Testis (tissue), 3 donors: ENCODE measurements around the gene GCNT2. TPM values are rescaled to one million over a fixed set of nuclear protein-coding genes. Genes with fewer than 3 reads are reported as not detected.

Source experiments
- DNase-seq: peaks from one replicate; pipeline ENCODE4 v3.0.0-alpha.2; 2019
- H3K27ac ChIP-seq, 2 donors: fragments of 200-600 bp; sonication (generic); one replicate each; pipeline ENCODE4 v1.5.1; 2019
- H3K27me3 ChIP-seq: fragments of 200-600 bp; sonication (generic); one replicate; pipeline ENCODE4 v1.5.1; 2019
- H3K36me3 ChIP-seq: fragments of 200-600 bp; sonication (generic); one replicate; pipeline ENCODE4 v1.5.1; 2017; ENCODE audit warnings: low read depth; ENCODE audit errors: missing control alignments
- H3K4me1 ChIP-seq: fragments of 200-600 bp; sonication (generic); one replicate; pipeline ENCODE4 v1.5.1; 2019
- H3K4me3 ChIP-seq, 2 donors: fragments of 200-600 bp; sonication (generic); one replicate each; pipeline ENCODE4 v1.5.1; 2017 to 2019
- H3K9me3 ChIP-seq: fragments of 200-600 bp; sonication (generic); one replicate; pipeline ENCODE4 v1.5.1; 2017
- POLR2A ChIP-seq: fragments of 450-650 bp; IDR thresholded peaks from one replicate; pipeline ENCODE4 v1.6.1; 2017; ENCODE audit warnings: antibody characterized with exemption, mild to moderate bottlenecking, moderate library complexity
- WGBS, 2 donors: methylation state at CpG; one replicate each; pipeline ENCODE4 v1.1.5; 2018; 5-methylcytosine and 5-hydroxymethylcytosine counted together
- intact Hi-C: fragments of 100-400 bp; cut with DNase I; formaldehyde crosslinking; loops from one replicate; pipeline ENCODE4 v1.15.1; 2023; ENCODE audit warnings: low total_unique reads
- polyA plus RNA-seq: library from polyadenylated mRNA; stranded (reverse); fragments of 350-450 nt; fragmentation: Illumina TruSeq; extraction: RNeasy Lipid Tissue Mini Kit (QIAGEN cat#74804); gene quantifications from one replicate; pipeline ENCODE4 v1.2.3, GENCODE V29; 2014; ENCODE audit warnings: low read depth, low replicate concordance; ENCODE audit not compliant: insufficient read depth
- total RNA-seq, 2 donors: library from RNA; depleted of rRNA; stranded (reverse); fragments of >200 nt; gene quantifications; one replicate each; pipeline ENCODE4 v1.2.3, GENCODE V29; 2016
- TF ChIP-seq, protein P1 (sequence below), 3 experiments: fragments of 450-650 bp in 2 of 3; fragments of 200-600 bp in 1 of 3; sonication (generic) in 1 of 3; IDR thresholded peaks; one replicate each; pipeline ENCODE4 v1.5.1; 2016 to 2019; ENCODE audit warnings: antibody characterized with exemption in 3 of 3, mild to moderate bottlenecking in 2 of 3, moderate library complexity in 1 of 3

Gene GCNT2
- total and polyA plus RNA-seq, 3 donors from 2014 or later: 12.8 to 28.0 (median 17.0) TPM

DNA sequence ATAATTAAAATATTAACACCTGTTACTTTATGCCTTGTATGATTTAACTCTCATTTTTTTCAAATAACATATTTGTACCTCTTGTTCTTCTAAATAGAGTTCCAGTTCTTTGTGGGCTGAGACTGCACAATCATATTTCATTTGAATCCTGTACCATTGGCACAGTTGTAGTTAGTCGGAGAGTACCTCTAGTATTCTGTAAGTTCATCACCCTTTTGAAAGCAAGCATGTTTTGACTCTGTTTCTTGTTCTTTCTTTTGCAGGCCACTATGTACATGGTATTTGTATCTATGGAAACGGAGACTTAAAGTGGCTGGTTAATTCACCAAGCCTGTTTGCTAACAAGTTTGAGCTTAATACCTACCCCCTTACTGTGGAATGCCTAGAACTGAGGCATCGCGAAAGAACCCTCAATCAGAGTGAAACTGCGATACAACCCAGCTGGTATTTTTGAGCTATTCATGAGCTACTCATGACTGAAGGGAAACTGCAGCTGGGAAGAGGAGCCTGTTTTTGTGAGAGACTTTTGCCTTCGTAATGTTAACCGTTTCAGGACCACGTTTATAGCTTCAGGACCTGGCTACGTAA, 105.1 kb downstream of the GCNT2 start:
- H3K36me3 ChIP-seq: no peaks in the 10 kb centered on the region
- no peak overlapping the region for H3K4me3 ChIP-seq
- 81 to 86% methylated on average over 9 of the region's 9 CpGs for WGBS, 2 donors
- H3K4me1 ChIP-seq: no peaks in the 10 kb centered on the region
- intact Hi-C loops: no loop called here
- H3K27ac ChIP-seq: no peak overlapping the region
- no peaks in the 10 kb centered on the region for H3K27me3 ChIP-seq
- H3K9me3 ChIP-seq: no peaks in the 10 kb centered on the region
- no peak for DNase-seq
- TF ChIP-seq POLR2A: no peak
- TF ChIP-seq, protein P1, sequence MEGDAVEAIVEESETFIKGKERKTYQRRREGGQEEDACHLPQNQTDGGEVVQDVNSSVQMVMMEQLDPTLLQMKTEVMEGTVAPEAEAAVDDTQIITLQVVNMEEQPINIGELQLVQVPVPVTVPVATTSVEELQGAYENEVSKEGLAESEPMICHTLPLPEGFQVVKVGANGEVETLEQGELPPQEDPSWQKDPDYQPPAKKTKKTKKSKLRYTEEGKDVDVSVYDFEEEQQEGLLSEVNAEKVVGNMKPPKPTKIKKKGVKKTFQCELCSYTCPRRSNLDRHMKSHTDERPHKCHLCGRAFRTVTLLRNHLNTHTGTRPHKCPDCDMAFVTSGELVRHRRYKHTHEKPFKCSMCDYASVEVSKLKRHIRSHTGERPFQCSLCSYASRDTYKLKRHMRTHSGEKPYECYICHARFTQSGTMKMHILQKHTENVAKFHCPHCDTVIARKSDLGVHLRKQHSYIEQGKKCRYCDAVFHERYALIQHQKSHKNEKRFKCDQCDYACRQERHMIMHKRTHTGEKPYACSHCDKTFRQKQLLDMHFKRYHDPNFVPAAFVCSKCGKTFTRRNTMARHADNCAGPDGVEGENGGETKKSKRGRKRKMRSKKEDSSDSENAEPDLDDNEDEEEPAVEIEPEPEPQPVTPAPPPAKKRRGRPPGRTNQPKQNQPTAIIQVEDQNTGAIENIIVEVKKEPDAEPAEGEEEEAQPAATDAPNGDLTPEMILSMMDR (IDR thresholded peaks at IDR 0.05): no peak

DNA sequence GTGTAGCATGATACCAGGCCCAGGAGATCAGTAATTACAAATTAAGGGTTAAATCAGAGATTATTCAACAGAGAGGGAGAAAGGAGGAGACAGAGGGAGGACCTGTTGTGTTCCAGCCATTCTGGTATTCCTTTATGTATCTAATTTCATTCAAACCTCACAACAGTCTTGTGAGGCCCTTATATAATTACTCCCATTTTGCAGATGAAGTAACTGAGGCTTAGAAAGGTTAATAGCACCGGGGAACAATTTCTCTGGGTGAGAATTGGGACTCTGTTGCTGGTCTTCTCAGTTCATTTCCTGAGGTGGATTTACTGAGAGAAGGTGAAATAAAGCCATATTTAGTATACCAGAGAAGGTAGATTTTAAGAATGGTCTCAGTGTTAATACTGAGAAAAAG, 106.6 kb downstream of the GCNT2 start:
- no peaks in the 10 kb centered on the region for H3K9me3 ChIP-seq
- no peaks in the 10 kb centered on the region for H3K4me1 ChIP-seq
- TF ChIP-seq, protein P1 (IDR thresholded peaks at IDR 0.05): no peak
- no peak for TF ChIP-seq POLR2A
- no peak for DNase-seq
- 91 to 92% methylated on average over 1 of the region's 1 CpG for WGBS, 2 donors
- intact Hi-C loops: no loop called here
- H3K4me3 ChIP-seq: no peak overlapping the region
- no peaks in the 10 kb centered on the region for H3K27me3 ChIP-seq
- H3K27ac ChIP-seq: no peak overlapping the region
- no peaks in the 10 kb centered on the region for H3K36me3 ChIP-seq

- no peaks in the 10 kb centered on the region for H3K36me3 ChIP-seq
- H3K27ac ChIP-seq: no peak overlapping the region
- no peak overlapping the region for H3K4me3 ChIP-seq
- intact Hi-C loops: no loop called here
- no peak for TF ChIP-seq POLR2A
- TF ChIP-seq, protein P1 (IDR thresholded peaks at IDR 0.05): no peak
- DNase-seq: no peak
- no peaks in the 10 kb centered on the region for H3K27me3 ChIP-seq
- no peaks in the 10 kb centered on the region for H3K9me3 ChIP-seq
- WGBS, 2 donors: 95 to 96% methylated on average over 1 of the region's 1 CpG
- no peaks in the 10 kb centered on the region for H3K4me1 ChIP-seq
These were observed 109.0 kb downstream of the GCNT2 start for GRCh38 chr6:10630178-10630577.

DNA sequence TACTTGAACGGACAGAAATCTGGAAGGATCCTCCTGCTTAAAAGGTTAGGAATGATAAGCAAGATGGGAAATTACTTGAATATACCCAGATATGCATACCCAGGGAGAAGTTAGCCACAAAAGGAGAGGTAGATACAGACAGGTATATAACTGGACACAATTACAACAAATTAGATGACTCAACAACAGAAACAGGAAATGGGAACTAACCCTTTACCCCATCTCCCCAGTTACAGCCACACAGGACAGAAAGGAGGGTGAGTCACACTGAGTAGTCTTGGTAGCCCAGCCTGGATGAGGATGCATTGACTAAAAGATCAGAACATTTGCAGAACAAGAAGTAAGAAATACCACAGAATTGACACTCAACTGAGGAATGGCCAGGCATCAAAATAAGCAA, 112.1 kb downstream of the GCNT2 start:
- intact Hi-C loops: no loop called here
- 71 to 96% methylated on average over 1 of the region's 1 CpG for WGBS, 2 donors
- no peak for TF ChIP-seq POLR2A
- TF ChIP-seq, protein P1 (IDR thresholded peaks at IDR 0.05): no peak

DNA sequence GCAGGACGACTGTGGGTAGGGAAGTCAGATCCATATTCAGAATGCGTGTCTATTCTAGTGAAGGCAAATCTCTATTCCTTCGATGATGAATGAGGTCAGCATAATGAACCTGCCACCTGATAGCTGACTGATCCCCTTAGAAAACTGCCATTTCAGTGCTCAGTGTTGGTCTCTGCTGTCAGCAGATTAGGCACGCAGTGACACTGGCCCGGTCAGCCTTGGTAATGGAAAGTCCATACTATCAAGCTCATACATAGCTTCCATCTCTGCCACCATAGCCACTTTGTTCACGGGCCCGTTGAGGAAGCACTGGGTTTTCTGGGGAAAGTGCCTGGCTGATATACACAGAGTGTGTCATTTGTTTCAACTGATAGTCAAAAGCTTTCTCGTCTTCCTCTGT, 119.3 kb downstream of the GCNT2 start:
- TF ChIP-seq POLR2A: no peak
- TF ChIP-seq, protein P1 (IDR thresholded peaks at IDR 0.05): no peak

More for the DNA sequence above, 112.1 kb downstream of the GCNT2 start:
- Histone ChIP-seq H3K9me3 (no peaks in the 10 kb centered on the region), H3K4me3 (no peak overlapping the region), H3K4me1 (no peaks in the 10 kb centered on the region), H3K27me3 (no peaks in the 10 kb centered on the region), H3K27ac (no peak overlapping the region), H3K36me3 (no peaks in the 10 kb centered on the region)
- no peak for DNase-seq

More for the DNA sequence above, 119.3 kb downstream of the GCNT2 start:
- no peaks in the 10 kb centered on the region for H3K27me3 ChIP-seq
- H3K4me3 ChIP-seq: no peak overlapping the region
- H3K27ac ChIP-seq: no peak overlapping the region
- H3K9me3 ChIP-seq: no peaks in the 10 kb centered on the region
- H3K4me1 ChIP-seq: no peaks in the 10 kb centered on the region
- no peak for DNase-seq
- 92 to 95% methylated on average over 8 of the region's 8 CpGs for WGBS, 2 donors
- intact Hi-C loops: no loop called here
- no peaks in the 10 kb centered on the region for H3K36me3 ChIP-seq
